Stimulated activated CD4-positive, alpha-beta T cell treated with anti-CD3 and anti-CD28 coated beads, Interleukin-4, amount 100 ng/mL, for 1 hour (primary cell): Measurements from ENCODE around the gene LRRC74B.
"Not testable (repeated sequence)": the region's sequence is repeated elsewhere in the genome, so short reads cannot be mapped to it uniquely, and the experiment has no call there.

Experiments
- DNase-seq: peaks from one replicate; pipeline ENCODE4 v3.0.0-alpha.2; 2020

The LRRC74B gene

GRCh38 chr22:21045585-21046294 is at the start of gene LRRC74B:
LRRC74B (plus strand) TSS chr22:21045946; CDS start chr22:21045987, 41 bp downstream.
- peak; percentile 62 for DNase-seq

GRCh38 chr22:20996031-20996410 is 49.7 kb upstream of the LRRC74B start:
- no peak for DNase-seq

- DNase-seq, result no peak
Measured at GRCh38 chr22:20996598-20997535, 48.9 kb upstream of the LRRC74B start.

- DNase-seq, result no peak
Measured at GRCh38 chr22:20997536-20998257, 48.0 kb upstream of the LRRC74B start.

- DNase-seq, result no peak
Measured at GRCh38 chr22:20998411-20999336, 47.1 kb upstream of the LRRC74B start.

GRCh38 chr22:20999350-21000206 is 46.2 kb upstream of the LRRC74B start:
- DNase-seq, result no peak

GRCh38 chr22:21000207-21000986 is 45.3 kb upstream of the LRRC74B start:
- no peak for DNase-seq

- no peak for DNase-seq
Measured at GRCh38 chr22:21000987-21001600, 44.7 kb upstream of the LRRC74B start.

- peak; percentile 98 for DNase-seq
Measured at GRCh38 chr22:21001601-21002325, 44.0 kb upstream of the LRRC74B start, which contains the start of gene THAP7. THAP7 (minus strand) TSS chr22:21002118; CDS start chr22:21001911, 207 bp downstream.

GRCh38 chr22:21003782-21004181 is 42.0 kb upstream of the LRRC74B start:
- no peak for DNase-seq

- not testable (repeated sequence) for DNase-seq
Measured at GRCh38 chr22:21009208-21009607, 36.5 kb upstream of the LRRC74B start.

GRCh38 chr22:21009638-21010425 is 35.9 kb upstream of the LRRC74B start:
- no peak for DNase-seq

GRCh38 chr22:21010426-21011113 is 35.2 kb upstream of the LRRC74B start:
- DNase-seq, result no peak

GRCh38 chr22:21012446-21013407 is 33.0 kb upstream of the LRRC74B start:
- DNase-seq, result no peak

GRCh38 chr22:21013657-21014201 is 32.0 kb upstream of the LRRC74B start:
- no peak for DNase-seq

- peak; percentile 80 for DNase-seq
Measured at GRCh38 chr22:21014202-21014725, 31.5 kb upstream of the LRRC74B start.
